ENCODE data around the gene LDHA.

DNA sequence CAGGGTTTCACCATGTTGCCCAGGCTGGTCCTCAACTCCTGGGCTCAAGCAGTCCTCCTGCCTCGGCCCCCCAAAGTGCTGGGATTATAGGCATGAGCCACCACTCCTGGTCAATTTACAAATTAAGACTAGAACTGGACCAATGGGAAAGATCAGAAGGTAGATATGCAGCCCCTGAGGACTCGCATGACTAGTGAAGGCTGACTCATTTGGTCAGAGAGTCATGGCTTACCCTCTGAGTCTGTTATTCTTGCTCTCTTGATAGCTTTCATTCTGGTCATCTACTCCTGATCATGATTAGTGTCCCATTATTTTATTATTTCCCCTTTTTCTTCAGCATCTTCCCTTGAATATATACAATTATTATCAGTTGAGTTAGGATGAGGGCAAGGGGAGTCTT, 58.6 kb downstream of the LDHA start:
- TF ChIP-seq, protein P1, sequence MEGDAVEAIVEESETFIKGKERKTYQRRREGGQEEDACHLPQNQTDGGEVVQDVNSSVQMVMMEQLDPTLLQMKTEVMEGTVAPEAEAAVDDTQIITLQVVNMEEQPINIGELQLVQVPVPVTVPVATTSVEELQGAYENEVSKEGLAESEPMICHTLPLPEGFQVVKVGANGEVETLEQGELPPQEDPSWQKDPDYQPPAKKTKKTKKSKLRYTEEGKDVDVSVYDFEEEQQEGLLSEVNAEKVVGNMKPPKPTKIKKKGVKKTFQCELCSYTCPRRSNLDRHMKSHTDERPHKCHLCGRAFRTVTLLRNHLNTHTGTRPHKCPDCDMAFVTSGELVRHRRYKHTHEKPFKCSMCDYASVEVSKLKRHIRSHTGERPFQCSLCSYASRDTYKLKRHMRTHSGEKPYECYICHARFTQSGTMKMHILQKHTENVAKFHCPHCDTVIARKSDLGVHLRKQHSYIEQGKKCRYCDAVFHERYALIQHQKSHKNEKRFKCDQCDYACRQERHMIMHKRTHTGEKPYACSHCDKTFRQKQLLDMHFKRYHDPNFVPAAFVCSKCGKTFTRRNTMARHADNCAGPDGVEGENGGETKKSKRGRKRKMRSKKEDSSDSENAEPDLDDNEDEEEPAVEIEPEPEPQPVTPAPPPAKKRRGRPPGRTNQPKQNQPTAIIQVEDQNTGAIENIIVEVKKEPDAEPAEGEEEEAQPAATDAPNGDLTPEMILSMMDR (IDR thresholded peaks at IDR 0.05) = no peak
- TF ChIP-seq POLR2A (IDR thresholded peaks at IDR 0.05) = no peak

Measured in adrenal gland (tissue), 5 donors.